ENCODE data around the gene MS4A10. TPM values are rescaled to one million over a fixed set of nuclear protein-coding genes. Genes with fewer than 3 reads are reported as not detected.

Gene MS4A10
- total and polyA plus RNA-seq, 2 of the 8 experiments (the other 6 are each of a cell fraction or from before 2014, with no cell fraction given): not detected

DNA sequence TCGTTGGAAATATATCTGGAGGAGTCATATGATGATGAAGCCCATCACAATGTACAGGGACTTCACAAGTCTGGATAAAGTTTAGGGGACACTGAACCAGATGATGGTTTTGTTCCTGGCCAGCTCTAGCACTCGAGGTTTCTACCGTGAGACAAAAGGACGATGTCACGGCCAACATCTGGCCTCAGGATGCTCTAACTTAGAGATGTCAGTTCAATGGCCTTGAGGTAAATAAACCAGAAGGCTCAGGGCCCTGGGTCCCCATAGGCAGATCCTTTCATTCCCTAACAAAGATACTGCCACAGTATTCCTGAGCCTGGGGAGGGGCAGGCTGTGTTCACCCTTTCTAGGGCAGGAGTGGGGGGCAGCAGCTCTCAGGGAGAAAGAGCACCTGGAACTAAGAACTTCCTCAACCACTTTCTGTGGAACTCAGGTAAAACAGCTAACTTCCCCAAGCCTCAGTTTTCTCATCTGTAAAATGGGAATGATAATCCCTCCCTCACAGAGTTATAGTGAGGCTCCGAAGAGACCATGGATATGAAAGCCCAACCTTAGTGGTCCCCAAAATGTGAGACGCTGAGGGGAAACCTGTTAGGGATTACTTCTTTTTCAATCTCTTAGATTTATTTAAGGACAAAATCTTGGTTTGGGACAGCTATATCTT lies 18.3 kb downstream of the MS4A10 start:
- H4K8ac ChIP-seq (ENCODE audit: extremely low read depth, insufficient read depth, low read length): no peak overlapping the region
- ChIA-PET POLR2A (ENCODE audit: partially characterized antibody) (no interaction called here), CTCF (ENCODE audit: partially characterized antibody) (interaction anchor here (1.1 to 2.8 kb wide), 3 partner anchors 18 to 28 kb away, joined by 3 to 11 read pairs (median 5); no protein-coding TSS in a partner anchor)
- no peak overlapping the region for H2AK5ac ChIP-seq (ENCODE audit: low read depth, low read length)
- H2BK20ac ChIP-seq (ENCODE audit: low read length): no peak overlapping the region
- H3K27me3 ChIP-seq (replicated peaks in 1 of 4; ENCODE audit: control insufficient read depth in 3 of 4, extremely low read depth in 1 of 4, insufficient read depth in 3 of 4, low read length in 3 of 4): peaks cover 0 to 3% (median 0%) of the 10 kb centered on the region in 4 experiments; a peak in 1 of 7 replicates
- H3K9ac ChIP-seq (replicated peaks in 1 of 4; ENCODE audit: extremely low read depth in 1 of 4, low read depth in 3 of 4, low read length in 3 of 4): no peak overlapping the region
- 91% methylated on average over 7 of the region's 7 CpGs; no CpG with 5 or more reads in 1 of the 2 experiments for WGBS, 2 experiments (ENCODE audit: extremely low coverage in 1 of 2, insufficient coverage in 1 of 2, insufficient read length in 1 of 2, insufficient replicate concordance in 2 of 2, low coverage in 1 of 2, low lambda C conversion rate in 2 of 2, missing lambda C conversion rate in 1 of 2)
- H3K79me1 ChIP-seq (ENCODE audit: low read depth, low read length): no peaks in the 10 kb centered on the region
- H3K4ac ChIP-seq (replicated peaks; ENCODE audit: insufficient read length, low read depth, low read length): no peak overlapping the region
- H3K36me3 ChIP-seq (ENCODE audit: control insufficient read depth in 2 of 4, insufficient read depth in 4 of 4, low read length in 3 of 4): no peaks in the 10 kb centered on the region
- H3K14ac ChIP-seq (ENCODE audit: insufficient read length): no peak overlapping the region
- no peaks in the 10 kb centered on the region for H3K79me2 ChIP-seq (ENCODE audit: control insufficient read depth in 1 of 2, insufficient read depth in 2 of 2, low read length in 2 of 2)
- H3K9me3 ChIP-seq (ENCODE audit: insufficient read depth in 2 of 2, low read depth in 1 of 2, low read length in 1 of 2): no peaks in the 10 kb centered on the region
- no peak overlapping the region for H3K4me3 ChIP-seq (ENCODE audit: extremely low read depth in 1 of 4, insufficient read depth in 2 of 4, low read depth in 3 of 4, low read length in 4 of 4)
- no peak overlapping the region for H2BK5ac ChIP-seq (ENCODE audit: low read depth, low read length)
- H2BK120ac ChIP-seq (replicated peaks; ENCODE audit: low read depth, low read length): no peak overlapping the region
- FAIRE-seq (no peak), DNase-seq (ENCODE audit: low read depth in 1 of 2, low spot score in 2 of 2) (no peak)
- TF ChIP-seq POLR2AphosphoS5 (IDR thresholded peaks at IDR 0.05; ENCODE audit: low read depth, low read length) (peak; percentile 48; the same call in 1 of the 2 replicates), RAD21 (IDR thresholded peaks at IDR 0.05 in 1 of 2, conservative IDR thresholded peaks at IDR 0.05 in 1 of 2; ENCODE audit: low read depth in 2 of 2, low read length in 2 of 2) (no peak), TCF12 (IDR thresholded peaks at IDR 0.05; ENCODE audit: low read depth, low read length) (peak; percentile 95), RNF2 (IDR thresholded peaks at IDR 0.05; ENCODE audit: borderline replicate concordance, low read depth, low read length, missing control alignments, poor library complexity, severe bottlenecking) (no peak), NANOG (IDR thresholded peaks at IDR 0.05; ENCODE audit: insufficient read depth, low read depth, low read length, poor library complexity, severe bottlenecking) (no peak)
- H3K4me1 ChIP-seq (replicated peaks in 1 of 4; ENCODE audit: control insufficient read depth in 3 of 4, insufficient read depth in 4 of 4, low read length in 3 of 4): no peaks in the 10 kb centered on the region
- no peaks in the 10 kb centered on the region for H4K20me1 ChIP-seq (replicated peaks in 1 of 2; ENCODE audit: control insufficient read depth in 1 of 2, insufficient read depth in 2 of 2, low read length in 2 of 2)
- H3K27ac ChIP-seq (ENCODE audit: low read depth, low read length): no peak overlapping the region
- H2BK15ac ChIP-seq (ENCODE audit: low read length): no peak overlapping the region
- H3K23me2 ChIP-seq (ENCODE audit: low read depth, low read length): no peaks in the 10 kb centered on the region
- no peak overlapping the region for H4K91ac ChIP-seq (replicated peaks; ENCODE audit: insufficient read length, low read length)
- no peak overlapping the region for H4K5ac ChIP-seq (ENCODE audit: insufficient read length, low read depth, low read length)
- no peak overlapping the region for H2BK12ac ChIP-seq (ENCODE audit: low read depth, low read length)
- no peak overlapping the region for H3K56ac ChIP-seq (replicated peaks; ENCODE audit: insufficient read length, low read depth, low read length)
- no peak overlapping the region for H3K23ac ChIP-seq (ENCODE audit: insufficient read length)
- no peak overlapping the region for H2AFZ ChIP-seq (ENCODE audit: low read length)
- no peak overlapping the region for H3K4me2 ChIP-seq (ENCODE audit: insufficient read depth in 1 of 2, low read depth in 2 of 2, low read length in 2 of 2)
- H3K18ac ChIP-seq (ENCODE audit: extremely low read depth, low read length): no peak overlapping the region

All from H1 (cell line).